ENCODE data around the gene KCNIP1.

DNA sequence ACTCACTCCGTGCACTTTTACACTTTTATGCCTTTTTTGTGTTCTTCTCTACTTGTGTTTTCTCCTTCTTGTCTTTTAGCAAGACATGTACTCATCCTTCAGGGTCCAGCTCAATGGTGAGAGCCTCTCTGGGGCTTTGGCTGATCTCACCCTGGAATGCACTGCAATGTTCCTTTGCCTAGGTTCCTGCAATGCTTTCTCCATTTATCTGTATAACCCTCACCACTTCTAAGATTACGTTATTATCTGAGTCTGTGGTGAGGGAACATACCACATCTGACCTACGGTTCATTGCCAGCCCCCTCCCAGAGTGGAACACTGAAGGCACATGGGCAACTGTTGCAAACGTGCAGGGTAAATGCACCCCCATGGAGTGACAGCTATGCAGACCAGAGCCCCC, 47.3 kb downstream of the KCNIP1 start:
- TF ChIP-seq, protein P1, sequence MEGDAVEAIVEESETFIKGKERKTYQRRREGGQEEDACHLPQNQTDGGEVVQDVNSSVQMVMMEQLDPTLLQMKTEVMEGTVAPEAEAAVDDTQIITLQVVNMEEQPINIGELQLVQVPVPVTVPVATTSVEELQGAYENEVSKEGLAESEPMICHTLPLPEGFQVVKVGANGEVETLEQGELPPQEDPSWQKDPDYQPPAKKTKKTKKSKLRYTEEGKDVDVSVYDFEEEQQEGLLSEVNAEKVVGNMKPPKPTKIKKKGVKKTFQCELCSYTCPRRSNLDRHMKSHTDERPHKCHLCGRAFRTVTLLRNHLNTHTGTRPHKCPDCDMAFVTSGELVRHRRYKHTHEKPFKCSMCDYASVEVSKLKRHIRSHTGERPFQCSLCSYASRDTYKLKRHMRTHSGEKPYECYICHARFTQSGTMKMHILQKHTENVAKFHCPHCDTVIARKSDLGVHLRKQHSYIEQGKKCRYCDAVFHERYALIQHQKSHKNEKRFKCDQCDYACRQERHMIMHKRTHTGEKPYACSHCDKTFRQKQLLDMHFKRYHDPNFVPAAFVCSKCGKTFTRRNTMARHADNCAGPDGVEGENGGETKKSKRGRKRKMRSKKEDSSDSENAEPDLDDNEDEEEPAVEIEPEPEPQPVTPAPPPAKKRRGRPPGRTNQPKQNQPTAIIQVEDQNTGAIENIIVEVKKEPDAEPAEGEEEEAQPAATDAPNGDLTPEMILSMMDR (IDR thresholded peaks at IDR 0.05): no peak
- TF ChIP-seq POLR2A (IDR thresholded peaks at IDR 0.05): no peak
- no peak for TF ChIP-seq EP300 (IDR thresholded peaks at IDR 0.05)

Data from tibial nerve (tissue), 4 donors.